ENCODE data around the gene RXFP2.
A peak's percentile ranks its signal among the peaks of the same experiment; 100 is the strongest.

Gene RXFP2

DNA sequence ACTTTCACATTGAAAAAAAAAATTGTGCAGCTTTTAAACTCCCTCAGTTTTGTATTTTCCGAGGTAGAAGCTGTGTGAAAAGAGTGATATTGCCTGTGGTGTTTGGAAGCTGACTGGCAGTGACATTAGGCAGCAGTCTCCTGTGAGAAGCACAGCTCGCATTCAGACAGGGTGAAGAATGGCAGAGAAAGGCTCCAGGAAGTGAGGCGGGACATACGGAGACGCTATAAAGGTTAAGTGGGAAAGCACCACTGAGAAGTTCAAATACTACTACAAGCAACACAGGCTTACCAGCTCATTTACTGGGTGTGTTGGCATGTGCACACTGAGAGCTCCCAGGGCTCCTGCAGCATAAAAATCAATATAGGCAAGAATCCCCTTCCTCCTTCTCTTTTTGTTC is 88.4 kb downstream of the RXFP2 start:
- DNase-seq = no peak

DNA sequence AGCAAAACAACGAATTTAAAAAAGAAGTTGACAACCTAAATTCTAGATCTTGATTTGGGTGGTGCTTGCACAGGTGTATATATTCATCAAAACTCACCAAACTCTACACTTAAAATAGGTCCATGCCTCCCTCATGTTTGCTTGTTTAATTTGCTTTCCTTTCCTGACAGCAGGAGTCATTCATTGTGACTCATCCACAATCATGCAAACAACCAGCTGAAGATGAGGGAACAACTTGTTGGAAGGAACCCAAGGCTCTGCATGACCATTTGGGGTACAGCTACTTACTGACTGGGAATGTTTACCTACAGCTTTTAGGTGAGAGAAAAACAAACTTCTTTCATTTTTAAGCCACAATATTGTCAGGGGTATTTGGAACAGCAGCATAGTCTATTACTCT is 96.6 kb downstream of the RXFP2 start:
- no peak for DNase-seq

DNA sequence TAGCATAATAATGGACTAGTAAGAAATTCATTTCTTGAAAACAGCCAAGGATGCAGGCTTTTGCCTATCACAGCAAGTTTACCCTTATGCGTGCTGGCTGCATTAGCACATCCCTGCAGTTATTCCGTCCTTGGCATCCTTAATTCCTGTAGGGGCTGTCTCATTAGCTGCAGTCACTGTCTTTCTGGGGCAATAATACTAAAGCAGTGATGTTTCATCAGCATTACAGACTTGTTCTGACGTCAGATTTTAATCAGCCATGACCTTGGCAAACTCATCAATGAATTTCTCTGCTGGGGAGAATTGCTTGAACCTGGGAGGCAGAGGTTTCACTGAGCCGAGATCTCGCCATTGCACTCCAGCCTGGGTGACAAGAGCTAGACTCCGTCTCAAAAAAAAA is 103.7 kb downstream of the RXFP2 start:
- DNase-seq = no peak

DNA sequence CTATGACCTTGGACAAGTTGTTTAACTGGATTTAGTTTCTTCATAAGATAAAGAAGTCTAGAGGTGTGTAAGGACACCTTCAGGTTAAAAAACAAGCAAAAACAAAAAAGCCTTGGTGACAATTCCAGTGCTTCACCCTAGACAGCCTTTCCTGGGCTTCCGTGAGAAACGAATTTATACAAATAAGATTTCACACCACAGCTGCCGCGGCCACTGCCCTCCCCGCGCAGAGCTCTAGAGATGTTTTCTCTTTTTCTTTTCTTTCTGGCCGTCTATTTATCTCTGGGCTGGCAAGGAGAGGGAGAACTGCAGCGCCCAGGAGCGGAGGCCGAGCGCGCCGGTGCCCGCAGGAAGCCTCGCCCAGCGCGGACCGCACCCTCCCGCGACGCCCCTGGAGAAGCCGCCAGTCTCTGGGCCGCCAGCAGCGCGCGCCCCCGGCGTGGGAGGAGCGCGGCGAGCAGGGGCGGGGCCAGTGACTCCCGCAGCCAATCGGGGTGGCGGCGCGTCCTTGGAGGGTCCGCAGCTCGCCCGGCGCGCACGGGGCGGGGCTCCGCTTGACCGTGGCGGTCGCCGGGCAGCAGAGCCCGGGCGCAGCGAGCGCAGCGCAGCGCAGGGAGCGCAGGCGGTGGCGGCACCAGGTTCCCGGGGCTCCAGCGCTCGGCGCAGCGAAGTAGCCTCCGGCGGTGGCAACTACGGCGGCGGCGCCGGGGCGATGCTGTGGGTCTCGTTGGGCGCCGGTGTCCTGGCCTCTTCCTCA is 107.0 kb downstream of the RXFP2 start:
- DNase-seq = peak; percentile 82

DNA sequence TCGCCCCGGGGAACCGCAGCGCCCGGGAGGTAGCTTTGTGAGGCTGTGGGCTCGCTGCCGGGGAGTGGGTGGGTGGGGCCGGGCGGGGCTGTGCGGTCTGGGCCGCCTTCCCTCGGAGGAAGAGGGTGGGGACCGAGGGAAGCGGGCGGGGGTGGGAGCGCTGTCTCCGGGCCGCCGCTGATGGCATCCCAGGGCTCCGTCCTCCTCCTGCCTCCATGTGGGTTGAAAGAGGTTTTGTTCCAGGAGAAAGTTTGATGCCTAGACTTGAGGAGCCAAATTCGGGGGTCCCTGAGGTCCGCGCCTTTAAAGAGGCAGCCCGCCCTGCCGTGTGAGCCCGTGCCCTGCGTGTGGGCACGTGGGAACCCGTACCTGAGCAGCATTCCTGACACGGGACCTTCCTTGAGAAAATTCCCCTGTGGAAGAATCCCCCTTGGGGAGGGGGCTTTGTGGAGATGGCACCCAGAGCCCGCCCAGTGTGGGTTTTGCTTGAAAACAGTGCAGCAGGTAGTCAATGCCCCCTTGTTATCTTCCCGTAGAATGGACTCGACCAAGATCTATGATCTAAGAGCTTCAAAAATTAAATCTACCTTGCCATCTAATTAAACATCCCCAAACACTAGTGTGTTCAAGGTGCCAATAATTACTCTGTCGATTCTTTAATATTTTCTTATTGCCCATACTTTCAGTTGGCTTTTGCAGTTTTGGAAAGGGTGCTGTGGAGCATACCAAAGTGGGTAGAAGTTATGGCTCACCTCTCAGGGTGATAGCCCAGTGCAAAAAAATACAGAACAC is 107.8 kb downstream of the RXFP2 start:
- DNase-seq = no peak

DNA sequence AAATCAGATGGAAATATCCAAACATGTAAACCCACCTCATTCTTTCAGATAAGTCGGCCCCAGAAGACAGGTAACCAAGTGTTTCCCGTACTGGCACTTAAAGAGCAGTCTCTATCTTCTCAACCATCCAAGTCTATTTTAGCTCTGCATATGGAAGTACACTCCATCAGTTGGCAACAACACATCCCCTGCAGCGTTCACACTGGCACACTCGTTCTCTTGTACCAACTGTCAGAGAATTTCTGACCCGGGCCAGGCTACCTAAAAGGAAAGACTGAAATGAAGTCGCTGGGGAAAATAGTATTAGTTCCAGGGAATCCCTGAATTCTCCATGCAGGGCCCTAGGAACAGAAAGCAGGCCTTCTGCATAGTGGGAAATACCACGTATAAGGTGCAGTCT is 109.3 kb downstream of the RXFP2 start:
- DNase-seq = no peak

DNA sequence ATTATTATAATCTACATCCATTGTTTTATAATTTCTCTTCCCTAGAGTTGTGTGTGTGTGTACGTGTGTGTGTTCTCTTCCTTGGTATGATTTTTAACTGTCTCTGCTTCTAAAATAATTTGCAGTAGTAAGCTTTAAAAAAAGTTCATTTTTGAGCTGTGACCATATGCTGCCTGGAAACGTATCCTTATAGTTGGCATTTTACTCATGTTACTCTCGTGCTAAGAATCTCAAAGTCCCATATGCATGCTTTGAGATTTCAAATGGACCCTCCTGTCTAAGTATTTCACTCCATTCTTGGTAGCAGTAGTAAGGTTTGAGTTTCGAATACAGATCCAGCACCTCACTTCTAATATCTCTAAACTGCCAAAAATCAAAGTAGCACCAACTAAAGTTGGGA is 109.9 kb downstream of the RXFP2 start:
- DNase-seq = no peak

DNA sequence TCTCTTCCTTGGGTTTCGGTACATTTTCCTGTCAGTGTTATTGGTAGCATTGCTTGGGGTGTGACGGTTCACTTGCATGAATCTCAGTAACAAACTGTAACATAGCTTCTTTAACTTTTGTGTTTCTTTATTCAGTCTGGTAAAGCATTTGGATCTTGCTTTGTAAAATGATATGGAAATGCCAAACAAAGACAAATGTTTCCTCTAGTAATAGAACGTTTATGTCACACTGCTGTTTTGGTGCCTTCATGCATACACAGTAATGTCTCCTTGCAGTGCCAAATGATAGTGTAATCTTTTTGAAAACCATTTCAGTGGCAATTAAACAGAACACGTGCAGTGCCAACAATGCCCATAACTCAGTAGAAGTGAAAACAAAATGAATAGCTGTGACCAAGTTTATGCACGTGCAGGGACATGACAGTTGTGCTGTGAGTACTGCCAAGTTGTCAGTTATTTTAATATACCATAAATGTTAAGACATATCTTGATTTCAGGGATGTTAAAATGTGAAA is 110.8 kb downstream of the RXFP2 start:
- DNase-seq = no peak

DNA sequence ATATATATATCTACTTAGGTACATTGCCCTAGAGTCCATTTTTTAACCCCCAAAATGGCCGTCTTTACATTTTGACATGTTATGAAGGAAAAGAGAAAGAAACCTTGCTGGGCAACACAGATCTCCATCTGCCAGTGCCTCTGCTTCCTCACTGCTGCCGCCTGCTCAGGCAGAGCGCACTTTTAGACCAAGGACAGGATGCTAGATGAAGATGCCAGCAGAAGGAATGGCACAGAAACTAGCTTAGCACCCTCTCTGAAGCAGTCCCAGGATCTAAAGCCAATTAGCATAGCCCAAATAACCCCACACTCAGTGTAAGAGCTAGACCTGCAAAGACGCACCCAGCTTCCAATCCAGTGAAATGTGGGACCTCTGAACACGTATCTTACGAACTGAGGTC is 111.9 kb downstream of the RXFP2 start:
- DNase-seq = no peak

All from hematopoietic multipotent progenitor cell treated with erythropoietin and hydrocortisone succinate and interleukin-3 and kit ligand, for 8 days (in vitro differentiated cells).